ENCODE data around the gene ARL8A. TPM values are rescaled to one million over a fixed set of nuclear protein-coding genes. Genes with fewer than 3 reads are reported as not detected.

ARL8A gene
- total RNA-seq, 6 experiments from 2014 or later: 44.6 to 60.7 (median 48.6) TPM

DNA sequence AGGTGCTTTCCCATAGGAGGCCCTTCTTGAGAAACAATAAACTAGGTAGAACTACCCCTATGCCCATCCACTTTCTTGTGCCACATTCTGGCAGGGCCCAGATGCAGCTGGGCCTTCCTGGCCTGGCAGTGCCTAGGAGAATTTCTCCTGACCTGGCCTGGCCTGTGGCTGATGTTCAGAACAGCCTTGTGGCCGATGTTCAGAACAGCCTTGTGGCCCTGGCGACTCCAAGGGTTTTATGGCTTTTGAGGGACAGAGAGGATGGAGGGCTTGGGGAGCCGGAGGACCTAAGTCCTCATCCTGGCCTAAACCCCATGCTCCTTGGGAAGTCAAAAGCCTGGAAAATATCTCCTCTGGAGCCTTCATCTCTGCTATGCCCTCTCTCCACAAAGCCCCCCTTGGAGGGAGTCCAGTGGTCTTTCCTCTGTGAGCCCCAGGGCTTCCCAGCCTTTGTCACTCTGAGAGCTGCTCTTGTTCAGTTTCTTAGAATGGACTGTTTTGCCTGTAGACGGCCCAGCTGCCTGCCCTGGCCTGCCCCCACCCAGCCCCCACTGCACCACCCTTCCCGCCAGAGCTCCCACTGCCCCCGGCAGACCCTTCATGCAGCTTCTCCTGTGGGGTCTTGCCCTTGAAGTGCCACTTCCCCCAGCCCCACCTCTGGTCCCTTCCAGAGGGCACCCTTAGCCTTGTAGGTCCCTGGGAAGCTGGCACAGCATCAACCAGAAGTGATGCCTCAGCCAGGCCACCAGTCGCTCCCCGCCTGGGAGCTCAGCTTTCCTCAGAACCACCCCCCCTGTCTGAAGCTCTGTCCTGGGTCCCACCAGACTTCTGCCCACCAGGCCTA is 14.9 kb downstream of the ARL8A start:
- no peak for DNase-seq

DNA sequence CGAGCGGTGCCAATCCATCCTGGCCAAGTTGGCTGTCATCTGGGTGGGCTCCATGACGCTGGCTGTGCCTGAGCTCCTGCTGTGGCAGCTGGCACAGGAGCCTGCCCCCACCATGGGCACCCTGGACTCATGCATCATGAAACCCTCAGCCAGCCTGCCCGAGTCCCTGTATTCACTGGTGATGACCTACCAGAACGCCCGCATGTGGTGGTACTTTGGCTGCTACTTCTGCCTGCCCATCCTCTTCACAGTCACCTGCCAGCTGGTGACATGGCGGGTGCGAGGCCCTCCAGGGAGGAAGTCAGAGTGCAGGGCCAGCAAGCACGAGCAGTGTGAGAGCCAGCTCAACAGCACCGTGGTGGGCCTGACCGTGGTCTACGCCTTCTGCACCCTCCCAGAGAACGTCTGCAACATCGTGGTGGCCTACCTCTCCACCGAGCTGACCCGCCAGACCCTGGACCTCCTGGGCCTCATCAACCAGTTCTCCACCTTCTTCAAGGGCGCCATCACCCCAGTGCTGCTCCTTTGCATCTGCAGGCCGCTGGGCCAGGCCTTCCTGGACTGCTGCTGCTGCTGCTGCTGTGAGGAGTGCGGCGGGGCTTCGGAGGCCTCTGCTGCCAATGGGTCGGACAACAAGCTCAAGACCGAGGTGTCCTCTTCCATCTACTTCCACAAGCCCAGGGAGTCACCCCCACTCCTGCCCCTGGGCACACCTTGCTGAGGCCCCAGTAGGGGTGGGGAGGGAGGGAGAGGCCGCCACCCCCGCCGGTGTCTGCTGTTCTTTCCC is 16.5 kb downstream of the ARL8A start:
- no peak for DNase-seq
- TF ChIP-seq CTCF (IDR thresholded peaks at IDR 0.05): no peak
- Mint-ChIP-seq H3K9me3 (no peaks in the 10 kb centered on the region), H3K4me1 (ENCODE audit: low read depth) (no peaks in the 10 kb centered on the region), H3K27ac (no peak overlapping the region), H3K27me3 (ENCODE audit: insufficient read depth) (peaks cover 23% of the 10 kb centered on the region), H3K36me3 (ENCODE audit: low read depth) (no peaks in the 10 kb centered on the region), H3K4me3 (no peak overlapping the region)

More for the DNA sequence above, 14.9 kb downstream of the ARL8A start:
- H3K27ac Mint-ChIP-seq: no peak overlapping the region
- H3K9me3 Mint-ChIP-seq: no peaks in the 10 kb centered on the region
- H3K4me3 Mint-ChIP-seq: no peak overlapping the region
- H3K36me3 Mint-ChIP-seq (ENCODE audit: low read depth): no peaks in the 10 kb centered on the region; the same call in 1 of the 2 replicates
- H3K27me3 Mint-ChIP-seq (ENCODE audit: insufficient read depth): peaks cover 14% of the 10 kb centered on the region
- H3K4me1 Mint-ChIP-seq (ENCODE audit: low read depth): no peaks in the 10 kb centered on the region
- no peak for TF ChIP-seq CTCF (IDR thresholded peaks at IDR 0.05)

- DNase-seq: no peak
- no peaks in the 10 kb centered on the region for H3K36me3 Mint-ChIP-seq (ENCODE audit: low read depth)
- H3K27ac Mint-ChIP-seq: no peak overlapping the region
- H3K4me3 Mint-ChIP-seq: no peak overlapping the region
- no peaks in the 10 kb centered on the region for H3K9me3 Mint-ChIP-seq
- TF ChIP-seq CTCF (IDR thresholded peaks at IDR 0.05): no peak
- peaks cover 23% of the 10 kb centered on the region for H3K27me3 Mint-ChIP-seq (ENCODE audit: insufficient read depth)
- no peaks in the 10 kb centered on the region for H3K4me1 Mint-ChIP-seq (ENCODE audit: low read depth)
Observed at GRCh38 chr1:202127061-202127460, 17.5 kb downstream of the ARL8A start.

DNA sequence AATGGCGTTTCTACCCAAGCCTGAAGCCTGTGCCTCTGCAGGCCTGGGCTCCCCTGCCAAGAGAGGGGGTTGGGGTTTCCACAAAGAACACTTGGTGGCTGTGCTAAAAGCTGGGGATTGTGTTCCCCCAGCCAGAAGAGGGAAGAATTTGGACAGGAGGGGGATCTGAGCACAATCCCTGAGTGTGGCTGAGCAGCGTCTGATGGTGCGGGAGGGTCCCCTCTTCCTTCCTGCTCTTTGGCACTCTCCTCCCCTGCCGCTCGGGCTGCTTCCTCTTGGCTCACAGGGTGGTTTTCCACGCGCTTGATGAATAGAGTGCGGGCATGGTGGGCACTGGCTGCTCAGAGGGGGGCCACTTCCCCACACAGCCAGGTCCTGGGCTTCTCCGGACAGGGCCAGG is 18.1 kb downstream of the ARL8A start:
- H3K27me3 Mint-ChIP-seq (ENCODE audit: insufficient read depth): peaks cover 24% of the 10 kb centered on the region
- H3K4me3 Mint-ChIP-seq: no peak overlapping the region
- H3K9me3 Mint-ChIP-seq: no peaks in the 10 kb centered on the region
- peaks cover 6% of the 10 kb centered on the region for H3K4me1 Mint-ChIP-seq (ENCODE audit: low read depth)
- no peak for DNase-seq
- H3K27ac Mint-ChIP-seq: no peak overlapping the region
- no peaks in the 10 kb centered on the region for H3K36me3 Mint-ChIP-seq (ENCODE audit: low read depth)
- TF ChIP-seq CTCF (IDR thresholded peaks at IDR 0.05): no peak

DNA sequence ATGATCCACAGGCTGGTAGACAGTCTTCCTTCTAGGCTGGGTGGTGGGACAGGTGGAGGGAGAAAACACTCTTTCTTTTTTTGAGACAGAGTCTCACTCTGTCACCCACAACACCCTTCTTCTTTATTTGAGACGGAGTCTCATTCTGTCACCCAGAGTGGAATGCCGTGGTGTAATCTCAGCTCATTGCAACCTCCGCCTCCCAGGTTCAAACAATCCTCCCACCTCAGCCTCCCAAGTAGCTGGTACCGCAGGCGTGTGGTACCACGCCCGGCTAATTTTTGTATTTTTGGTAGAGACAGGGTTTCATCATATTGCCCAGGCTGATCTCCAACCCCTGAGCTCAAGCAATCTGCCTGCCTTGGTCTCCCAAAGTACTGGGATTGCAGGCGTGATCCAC is 18.9 kb downstream of the ARL8A start:
- H3K4me1 Mint-ChIP-seq (ENCODE audit: low read depth): peaks cover 10% of the 10 kb centered on the region
- H3K4me3 Mint-ChIP-seq: no peak overlapping the region
- H3K36me3 Mint-ChIP-seq (ENCODE audit: low read depth): no peaks in the 10 kb centered on the region
- no peak for TF ChIP-seq CTCF (IDR thresholded peaks at IDR 0.05)
- H3K9me3 Mint-ChIP-seq: no peaks in the 10 kb centered on the region
- no peak overlapping the region for H3K27ac Mint-ChIP-seq
- DNase-seq: no peak
- peaks cover 27% of the 10 kb centered on the region for H3K27me3 Mint-ChIP-seq (ENCODE audit: insufficient read depth)

Data from HFFc6 (cell line).